ENCODE results near the gene LINC00237.

DNA sequence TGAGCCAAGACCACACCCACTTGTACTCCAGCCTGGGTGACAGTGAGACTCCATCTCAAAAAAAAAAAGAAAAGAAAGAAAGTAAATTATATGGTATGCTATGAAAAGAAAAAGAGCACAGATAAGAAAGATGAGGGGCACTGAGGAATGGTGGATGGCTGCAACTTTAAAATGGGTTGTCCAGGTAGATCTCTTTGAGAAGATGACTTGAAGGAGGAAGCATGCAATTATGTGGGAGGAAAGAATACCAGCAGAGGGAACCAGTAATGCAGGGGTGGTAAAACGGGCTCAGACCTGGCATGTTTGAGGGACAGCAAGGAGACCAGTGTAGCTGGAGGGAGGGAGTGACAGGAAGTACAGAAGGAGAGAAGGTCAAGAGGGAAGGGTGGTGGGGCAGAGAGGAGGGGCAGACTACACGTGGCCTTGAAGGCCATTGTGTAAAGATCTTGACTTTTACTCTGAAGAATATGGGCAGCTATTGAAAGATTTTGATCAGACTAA, 22.3 kb downstream of the LINC00237 start:
- TF ChIP-seq, protein P1, sequence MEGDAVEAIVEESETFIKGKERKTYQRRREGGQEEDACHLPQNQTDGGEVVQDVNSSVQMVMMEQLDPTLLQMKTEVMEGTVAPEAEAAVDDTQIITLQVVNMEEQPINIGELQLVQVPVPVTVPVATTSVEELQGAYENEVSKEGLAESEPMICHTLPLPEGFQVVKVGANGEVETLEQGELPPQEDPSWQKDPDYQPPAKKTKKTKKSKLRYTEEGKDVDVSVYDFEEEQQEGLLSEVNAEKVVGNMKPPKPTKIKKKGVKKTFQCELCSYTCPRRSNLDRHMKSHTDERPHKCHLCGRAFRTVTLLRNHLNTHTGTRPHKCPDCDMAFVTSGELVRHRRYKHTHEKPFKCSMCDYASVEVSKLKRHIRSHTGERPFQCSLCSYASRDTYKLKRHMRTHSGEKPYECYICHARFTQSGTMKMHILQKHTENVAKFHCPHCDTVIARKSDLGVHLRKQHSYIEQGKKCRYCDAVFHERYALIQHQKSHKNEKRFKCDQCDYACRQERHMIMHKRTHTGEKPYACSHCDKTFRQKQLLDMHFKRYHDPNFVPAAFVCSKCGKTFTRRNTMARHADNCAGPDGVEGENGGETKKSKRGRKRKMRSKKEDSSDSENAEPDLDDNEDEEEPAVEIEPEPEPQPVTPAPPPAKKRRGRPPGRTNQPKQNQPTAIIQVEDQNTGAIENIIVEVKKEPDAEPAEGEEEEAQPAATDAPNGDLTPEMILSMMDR (conservative IDR thresholded peaks at IDR 0.05 in 1 of 2, IDR thresholded peaks at IDR 0.05 in 1 of 2; ENCODE audit: extremely low read depth in 1 of 2, insufficient read depth in 1 of 2, low read depth in 1 of 2, low read length in 2 of 2): no peak
- TF ChIP-seq EZH2 (IDR thresholded peaks at IDR 0.05; ENCODE audit: borderline replicate concordance, low read length): no peak

All from mammary epithelial cell (primary cell).